ENCODE results near the gene ZNF12.

Gene ZNF12

DNA sequence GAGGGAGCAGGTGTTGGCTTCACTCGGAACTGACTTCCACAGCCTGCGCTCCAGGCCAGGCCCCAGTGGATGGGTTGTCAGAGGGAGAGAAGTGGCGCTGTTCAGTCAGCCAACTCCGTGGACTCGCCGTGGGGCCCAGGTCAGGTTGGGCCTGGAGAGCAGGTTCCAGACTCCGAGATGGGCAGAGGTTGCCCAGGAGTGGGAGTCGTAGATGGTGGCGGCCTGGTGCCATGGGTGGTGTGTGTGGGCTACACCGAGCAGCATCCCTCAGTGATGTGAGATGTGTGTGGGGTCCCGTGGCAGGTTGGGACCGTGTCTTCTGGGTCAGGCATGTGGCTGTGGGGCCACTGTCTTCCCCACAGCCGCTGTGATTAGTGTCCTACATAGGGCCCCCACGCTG lies 59.2 kb downstream of the ZNF12 start:
- DNase-seq (ENCODE audit: low read depth) = no peak

DNA sequence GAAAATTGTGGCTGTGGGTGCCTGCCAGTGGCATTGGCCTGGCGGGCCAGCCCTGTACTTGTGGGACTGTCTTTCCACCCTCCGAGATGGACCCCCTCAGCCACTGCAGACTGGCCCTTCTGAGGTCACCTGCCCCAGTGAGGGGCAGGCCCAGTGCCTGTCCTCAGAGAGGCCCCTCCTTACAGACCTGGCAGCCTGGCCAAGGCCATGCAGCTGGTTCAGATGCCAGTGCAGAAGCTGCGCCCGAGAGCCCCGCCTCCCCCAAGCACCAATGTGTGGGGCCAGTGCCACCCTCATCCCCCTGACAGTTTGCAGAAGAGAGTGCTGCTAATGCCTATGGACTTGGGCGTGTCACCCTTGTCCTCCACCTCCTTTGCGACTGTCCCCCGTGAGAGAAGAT lies 59.7 kb downstream of the ZNF12 start:
- DNase-seq (ENCODE audit: low read depth) = no peak

GRCh38 chr7:6646465-6646864 lies 60.3 kb downstream of the ZNF12 start:
- DNase-seq (ENCODE audit: low read depth) = no peak

DNA sequence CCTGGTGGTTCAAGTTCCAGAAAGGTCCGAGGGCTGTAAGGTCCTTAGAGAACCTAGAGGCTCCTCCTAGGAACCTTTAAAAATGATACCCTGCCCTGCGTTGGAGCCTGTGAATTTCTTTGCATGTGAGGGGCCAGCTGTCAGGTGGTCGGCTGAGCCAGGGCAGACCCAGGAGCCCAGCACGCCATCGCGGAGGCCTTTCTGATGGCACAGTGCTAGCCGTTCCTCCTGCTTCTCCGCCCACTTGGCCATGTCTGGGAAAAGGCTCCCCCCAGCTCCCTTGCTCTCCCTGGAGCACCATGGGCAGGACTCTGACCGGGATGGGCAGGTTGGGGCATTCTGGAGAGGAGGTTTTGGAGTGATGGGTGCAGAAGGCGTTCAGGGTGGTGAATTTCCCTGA lies 62.0 kb downstream of the ZNF12 start:
- no peak for DNase-seq (ENCODE audit: low read depth)

- no peak for DNase-seq (ENCODE audit: low read depth)
These were observed 62.7 kb downstream of the ZNF12 start for GRCh38 chr7:6643915-6644625.

- no peak for DNase-seq (ENCODE audit: low read depth)
These were observed 63.7 kb downstream of the ZNF12 start for GRCh38 chr7:6642861-6643640.

DNA sequence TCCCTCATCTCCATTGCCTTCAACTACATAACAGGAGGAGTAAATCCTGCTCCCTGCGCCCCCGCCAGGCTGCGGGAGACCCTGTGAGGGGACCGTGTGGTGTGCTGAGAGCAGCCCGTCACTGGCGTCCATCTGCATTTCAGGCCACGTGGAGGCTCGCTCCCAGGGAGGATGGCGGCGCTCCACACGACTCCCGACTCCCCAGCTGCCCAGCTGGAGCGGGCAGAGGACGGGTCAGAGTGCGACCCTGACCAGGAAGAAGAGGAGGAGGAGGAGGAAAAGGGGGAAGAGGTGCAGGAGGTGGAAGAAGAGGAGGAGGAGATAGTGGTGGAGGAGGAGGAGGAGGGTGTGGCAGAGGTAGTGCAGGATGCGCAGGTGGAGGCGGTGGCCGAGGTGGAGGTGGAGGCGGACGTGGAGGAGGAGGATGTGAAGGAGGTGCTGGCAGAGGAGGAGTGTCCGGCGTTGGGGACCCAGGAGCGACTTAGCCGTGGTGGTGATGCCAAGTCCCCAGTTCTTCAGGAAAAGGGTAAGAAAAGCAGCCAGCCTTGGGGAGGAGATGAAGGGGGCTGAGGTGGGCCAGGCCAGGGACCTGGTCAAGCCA lies 64.4 kb downstream of the ZNF12 start:
- DNase-seq (ENCODE audit: low read depth) = no peak

- no peak for DNase-seq (ENCODE audit: low read depth)
These were observed 65.3 kb downstream of the ZNF12 start for GRCh38 chr7:6641305-6642035.

GRCh38 chr7:6640246-6640721 lies 66.5 kb downstream of the ZNF12 start:
- peak; percentile 44 for DNase-seq (ENCODE audit: low read depth)

DNA sequence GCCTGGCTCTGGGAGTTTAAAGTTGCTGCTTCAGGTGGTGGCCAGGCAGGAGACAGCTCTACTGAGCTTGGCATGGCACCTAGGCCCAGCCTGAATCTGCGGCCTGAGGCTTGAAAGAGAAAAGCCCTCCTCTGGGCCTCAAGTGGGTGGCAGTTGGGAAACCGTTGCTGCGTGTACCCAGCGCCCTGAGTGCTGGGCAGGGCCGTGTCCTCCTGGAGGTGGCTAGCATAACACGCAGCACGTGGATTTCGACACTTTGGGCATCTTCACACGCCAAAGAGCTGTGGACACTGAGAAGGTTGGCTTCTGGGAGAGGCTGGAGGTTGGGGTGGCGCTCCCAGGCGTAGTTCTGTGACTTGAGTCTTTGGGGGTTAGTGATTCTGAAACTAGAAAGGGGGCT lies 67.1 kb downstream of the ZNF12 start:
- no peak for DNase-seq (ENCODE audit: low read depth)

DNA sequence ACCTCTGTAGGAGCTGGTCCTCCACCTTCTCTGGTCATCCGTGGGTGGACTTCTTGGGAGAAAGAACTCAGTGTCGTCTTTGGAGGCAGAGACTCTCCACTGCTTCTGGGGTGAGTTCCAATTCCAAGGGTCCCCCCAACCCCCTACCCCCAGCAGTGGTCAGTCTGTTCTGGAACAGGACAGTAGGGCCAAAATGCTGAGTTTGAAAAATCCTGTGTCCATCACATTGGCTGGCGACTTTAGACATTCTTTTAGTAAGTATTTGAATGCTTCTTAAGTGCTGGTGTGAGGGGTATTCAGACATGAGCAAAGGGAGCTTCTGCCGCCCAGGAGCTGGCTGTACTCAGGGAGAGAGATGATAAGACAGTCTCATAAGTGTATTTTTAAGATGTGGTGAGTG lies 67.7 kb downstream of the ZNF12 start:
- DNase-seq (ENCODE audit: low read depth) = no peak
